Measurements from ENCODE around the gene CCSAP.

DNA sequence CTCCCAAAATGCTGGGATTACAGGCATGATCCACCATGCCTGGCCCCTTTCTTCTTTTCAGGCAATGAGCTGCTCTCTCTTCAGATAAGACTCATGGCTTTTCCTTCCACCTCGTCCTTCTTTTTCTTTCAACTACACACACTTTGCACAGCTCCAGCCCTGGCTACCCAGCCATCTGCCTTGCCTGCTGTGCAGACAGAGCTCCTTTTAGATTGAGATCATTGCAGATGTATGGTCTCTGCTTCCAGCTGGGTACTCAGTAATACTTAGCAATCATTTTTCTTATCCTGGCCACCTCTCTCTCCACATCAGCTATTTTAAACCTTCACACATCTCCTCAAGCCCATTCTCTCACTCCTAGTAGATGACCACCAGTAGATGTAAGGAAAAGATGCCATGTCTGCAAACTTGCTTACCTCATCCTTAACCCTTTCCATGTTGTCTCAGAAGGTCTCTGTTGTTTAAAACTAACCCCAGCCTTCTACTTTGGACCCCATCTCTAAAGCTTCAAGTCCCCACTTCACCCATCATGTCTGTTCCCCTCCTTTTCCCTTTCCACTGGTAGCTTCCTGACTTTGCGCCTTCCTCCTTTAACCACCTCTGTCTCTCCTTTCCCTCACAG is 64.6 kb downstream of the CCSAP start:
- TF ChIP-seq, protein P1, sequence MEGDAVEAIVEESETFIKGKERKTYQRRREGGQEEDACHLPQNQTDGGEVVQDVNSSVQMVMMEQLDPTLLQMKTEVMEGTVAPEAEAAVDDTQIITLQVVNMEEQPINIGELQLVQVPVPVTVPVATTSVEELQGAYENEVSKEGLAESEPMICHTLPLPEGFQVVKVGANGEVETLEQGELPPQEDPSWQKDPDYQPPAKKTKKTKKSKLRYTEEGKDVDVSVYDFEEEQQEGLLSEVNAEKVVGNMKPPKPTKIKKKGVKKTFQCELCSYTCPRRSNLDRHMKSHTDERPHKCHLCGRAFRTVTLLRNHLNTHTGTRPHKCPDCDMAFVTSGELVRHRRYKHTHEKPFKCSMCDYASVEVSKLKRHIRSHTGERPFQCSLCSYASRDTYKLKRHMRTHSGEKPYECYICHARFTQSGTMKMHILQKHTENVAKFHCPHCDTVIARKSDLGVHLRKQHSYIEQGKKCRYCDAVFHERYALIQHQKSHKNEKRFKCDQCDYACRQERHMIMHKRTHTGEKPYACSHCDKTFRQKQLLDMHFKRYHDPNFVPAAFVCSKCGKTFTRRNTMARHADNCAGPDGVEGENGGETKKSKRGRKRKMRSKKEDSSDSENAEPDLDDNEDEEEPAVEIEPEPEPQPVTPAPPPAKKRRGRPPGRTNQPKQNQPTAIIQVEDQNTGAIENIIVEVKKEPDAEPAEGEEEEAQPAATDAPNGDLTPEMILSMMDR (IDR thresholded peaks at IDR 0.05), result no peak
- TF ChIP-seq NFIC (IDR thresholded peaks at IDR 0.05; ENCODE audit: borderline replicate concordance), result no peak
- TF ChIP-seq, protein P2, sequence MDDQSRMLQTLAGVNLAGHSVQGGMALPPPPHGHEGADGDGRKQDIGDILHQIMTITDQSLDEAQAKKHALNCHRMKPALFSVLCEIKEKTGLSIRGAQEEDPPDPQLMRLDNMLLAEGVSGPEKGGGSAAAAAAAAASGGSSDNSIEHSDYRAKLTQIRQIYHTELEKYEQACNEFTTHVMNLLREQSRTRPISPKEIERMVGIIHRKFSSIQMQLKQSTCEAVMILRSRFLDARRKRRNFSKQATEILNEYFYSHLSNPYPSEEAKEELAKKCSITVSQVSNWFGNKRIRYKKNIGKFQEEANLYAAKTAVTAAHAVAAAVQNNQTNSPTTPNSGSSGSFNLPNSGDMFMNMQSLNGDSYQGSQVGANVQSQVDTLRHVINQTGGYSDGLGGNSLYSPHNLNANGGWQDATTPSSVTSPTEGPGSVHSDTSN (IDR thresholded peaks at IDR 0.05), result no peak
- TF ChIP-seq, protein P3, sequence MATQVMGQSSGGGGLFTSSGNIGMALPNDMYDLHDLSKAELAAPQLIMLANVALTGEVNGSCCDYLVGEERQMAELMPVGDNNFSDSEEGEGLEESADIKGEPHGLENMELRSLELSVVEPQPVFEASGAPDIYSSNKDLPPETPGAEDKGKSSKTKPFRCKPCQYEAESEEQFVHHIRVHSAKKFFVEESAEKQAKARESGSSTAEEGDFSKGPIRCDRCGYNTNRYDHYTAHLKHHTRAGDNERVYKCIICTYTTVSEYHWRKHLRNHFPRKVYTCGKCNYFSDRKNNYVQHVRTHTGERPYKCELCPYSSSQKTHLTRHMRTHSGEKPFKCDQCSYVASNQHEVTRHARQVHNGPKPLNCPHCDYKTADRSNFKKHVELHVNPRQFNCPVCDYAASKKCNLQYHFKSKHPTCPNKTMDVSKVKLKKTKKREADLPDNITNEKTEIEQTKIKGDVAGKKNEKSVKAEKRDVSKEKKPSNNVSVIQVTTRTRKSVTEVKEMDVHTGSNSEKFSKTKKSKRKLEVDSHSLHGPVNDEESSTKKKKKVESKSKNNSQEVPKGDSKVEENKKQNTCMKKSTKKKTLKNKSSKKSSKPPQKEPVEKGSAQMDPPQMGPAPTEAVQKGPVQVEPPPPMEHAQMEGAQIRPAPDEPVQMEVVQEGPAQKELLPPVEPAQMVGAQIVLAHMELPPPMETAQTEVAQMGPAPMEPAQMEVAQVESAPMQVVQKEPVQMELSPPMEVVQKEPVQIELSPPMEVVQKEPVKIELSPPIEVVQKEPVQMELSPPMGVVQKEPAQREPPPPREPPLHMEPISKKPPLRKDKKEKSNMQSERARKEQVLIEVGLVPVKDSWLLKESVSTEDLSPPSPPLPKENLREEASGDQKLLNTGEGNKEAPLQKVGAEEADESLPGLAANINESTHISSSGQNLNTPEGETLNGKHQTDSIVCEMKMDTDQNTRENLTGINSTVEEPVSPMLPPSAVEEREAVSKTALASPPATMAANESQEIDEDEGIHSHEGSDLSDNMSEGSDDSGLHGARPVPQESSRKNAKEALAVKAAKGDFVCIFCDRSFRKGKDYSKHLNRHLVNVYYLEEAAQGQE (IDR thresholded peaks at IDR 0.05; ENCODE audit: low read depth, low read length), result no peak
- TF ChIP-seq FOXM1 (IDR thresholded peaks at IDR 0.05; ENCODE audit: low read depth), result no peak
- no peak for TF ChIP-seq YY1 (IDR thresholded peaks at IDR 0.05; ENCODE audit: low read depth)
- TF ChIP-seq GATA2 (CRISPR knock-in tag; IDR thresholded peaks at IDR 0.05), result 0 out of 2 replicates have a peak, but pooled peaks have one; percentile 6
- no peak for TF ChIP-seq EZH2phosphoT487 (IDR thresholded peaks at IDR 0.05; ENCODE audit: borderline replicate concordance, low read depth)
- TF ChIP-seq JUND (IDR thresholded peaks at IDR 0.05), result no peak
- no peak for TF ChIP-seq TCF12 (IDR thresholded peaks at IDR 0.05)
- no peak for TF ChIP-seq POLR2AphosphoS5 (IDR thresholded peaks at IDR 0.05; ENCODE audit: low read depth, low read length)
- TF ChIP-seq, protein P4, sequence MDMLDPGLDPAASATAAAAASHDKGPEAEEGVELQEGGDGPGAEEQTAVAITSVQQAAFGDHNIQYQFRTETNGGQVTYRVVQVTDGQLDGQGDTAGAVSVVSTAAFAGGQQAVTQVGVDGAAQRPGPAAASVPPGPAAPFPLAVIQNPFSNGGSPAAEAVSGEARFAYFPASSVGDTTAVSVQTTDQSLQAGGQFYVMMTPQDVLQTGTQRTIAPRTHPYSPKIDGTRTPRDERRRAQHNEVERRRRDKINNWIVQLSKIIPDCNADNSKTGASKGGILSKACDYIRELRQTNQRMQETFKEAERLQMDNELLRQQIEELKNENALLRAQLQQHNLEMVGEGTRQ (IDR thresholded peaks at IDR 0.05; ENCODE audit: borderline replicate concordance, low read depth, low read length), result no peak
- no peak for TF ChIP-seq EP300 (IDR thresholded peaks at IDR 0.05; ENCODE audit: borderline replicate concordance in 1 of 2, low read depth in 1 of 2, low read length in 1 of 2)
- no peak for TF ChIP-seq TAF1 (IDR thresholded peaks at IDR 0.05; ENCODE audit: borderline replicate concordance, low read depth, low read length)
